ENCODE data around the gene HMGXB4.
A peak's percentile ranks its signal among the peaks of the same experiment; 100 is the strongest.
"Not testable (repeated sequence)": the region's sequence is repeated elsewhere in the genome, so short reads cannot be mapped to it uniquely, and the experiment has no call there.

The HMGXB4 gene

GRCh38 chr22:35225010-35225409 is 32.3 kb upstream of the HMGXB4 start:
- TF ChIP-seq, protein P1, sequence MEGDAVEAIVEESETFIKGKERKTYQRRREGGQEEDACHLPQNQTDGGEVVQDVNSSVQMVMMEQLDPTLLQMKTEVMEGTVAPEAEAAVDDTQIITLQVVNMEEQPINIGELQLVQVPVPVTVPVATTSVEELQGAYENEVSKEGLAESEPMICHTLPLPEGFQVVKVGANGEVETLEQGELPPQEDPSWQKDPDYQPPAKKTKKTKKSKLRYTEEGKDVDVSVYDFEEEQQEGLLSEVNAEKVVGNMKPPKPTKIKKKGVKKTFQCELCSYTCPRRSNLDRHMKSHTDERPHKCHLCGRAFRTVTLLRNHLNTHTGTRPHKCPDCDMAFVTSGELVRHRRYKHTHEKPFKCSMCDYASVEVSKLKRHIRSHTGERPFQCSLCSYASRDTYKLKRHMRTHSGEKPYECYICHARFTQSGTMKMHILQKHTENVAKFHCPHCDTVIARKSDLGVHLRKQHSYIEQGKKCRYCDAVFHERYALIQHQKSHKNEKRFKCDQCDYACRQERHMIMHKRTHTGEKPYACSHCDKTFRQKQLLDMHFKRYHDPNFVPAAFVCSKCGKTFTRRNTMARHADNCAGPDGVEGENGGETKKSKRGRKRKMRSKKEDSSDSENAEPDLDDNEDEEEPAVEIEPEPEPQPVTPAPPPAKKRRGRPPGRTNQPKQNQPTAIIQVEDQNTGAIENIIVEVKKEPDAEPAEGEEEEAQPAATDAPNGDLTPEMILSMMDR (IDR thresholded peaks at IDR 0.05; ENCODE audit: insufficient read depth, low read length, missing control alignments): no peak
- H3K4me3 ChIP-seq (ENCODE audit: low read depth, low read length): no peak overlapping the region
- no peak for DNase-seq (ENCODE audit: low read depth, low spot score)
- ChIA-PET CTCF (interaction anchor here (0.6 kb wide), 1 partner anchor 1634 kb away, joined by 3 read pairs; no protein-coding TSS in a partner anchor), POLR2A (no interaction called here)

GRCh38 chr22:35226958-35227647 is 30.2 kb upstream of the HMGXB4 start:
- CTCF ChIA-PET: interaction anchor here (0.9 kb wide), 1 partner anchor 78 kb away, joined by 3 read pairs; no protein-coding TSS in a partner anchor
- TF ChIP-seq, protein P1 (IDR thresholded peaks at IDR 0.05; ENCODE audit: insufficient read depth, low read length, missing control alignments): no peak
- POLR2A ChIA-PET: no interaction called here
- no peak overlapping the region for H3K4me3 ChIP-seq (ENCODE audit: low read depth, low read length)
- no peak for DNase-seq (ENCODE audit: low read depth, low spot score)

GRCh38 chr22:35229865-35230264 is 27.4 kb upstream of the HMGXB4 start:
- H3K4me3 ChIP-seq (ENCODE audit: low read depth, low read length): no peak overlapping the region

GRCh38 chr22:35230417-35230816 is 26.9 kb upstream of the HMGXB4 start:
- no peak overlapping the region for H3K4me3 ChIP-seq (ENCODE audit: low read depth, low read length)
- ChIA-PET CTCF (interaction anchor here (0.5 to 3.8 kb wide), 11 partner anchors 10 to 1307 kb away, joined by 3 to 70 read pairs (median 7); partner anchors contain the start of gene HMGXB4), POLR2A (no interaction called here)
- DNase-seq (ENCODE audit: low read depth, low spot score): no peak
- TF ChIP-seq, protein P1 (IDR thresholded peaks at IDR 0.05; ENCODE audit: insufficient read depth, low read length, missing control alignments): no peak

More at GRCh38 chr22:35229865-35230264, 27.4 kb upstream of the HMGXB4 start:
- TF ChIP-seq, protein P1 (IDR thresholded peaks at IDR 0.05; ENCODE audit: insufficient read depth, low read length, missing control alignments): no peak
- DNase-seq (ENCODE audit: low read depth, low spot score): no peak
- CTCF ChIA-PET: interaction anchor here (1.3 to 3.8 kb wide), 4 partner anchors 10 to 75 kb away, joined by 5 to 70 read pairs (median 32); partner anchors contain the start of gene HMGXB4
- POLR2A ChIA-PET: no interaction called here

- ChIA-PET CTCF (interaction anchor here (0.5 to 3.8 kb wide), 24 partner anchors 10 to 1713 kb away, joined by 3 to 70 read pairs (median 5); partner anchors contain the start of gene HMGXB4), POLR2A (no interaction called here)
- no peak overlapping the region for H3K4me3 ChIP-seq (ENCODE audit: low read depth, low read length)
- DNase-seq (ENCODE audit: low read depth, low spot score): no peak
- TF ChIP-seq, protein P1 (IDR thresholded peaks at IDR 0.05; ENCODE audit: insufficient read depth, low read length, missing control alignments): no peak
Observed at GRCh38 chr22:35230839-35231584, 26.3 kb upstream of the HMGXB4 start.

DNA sequence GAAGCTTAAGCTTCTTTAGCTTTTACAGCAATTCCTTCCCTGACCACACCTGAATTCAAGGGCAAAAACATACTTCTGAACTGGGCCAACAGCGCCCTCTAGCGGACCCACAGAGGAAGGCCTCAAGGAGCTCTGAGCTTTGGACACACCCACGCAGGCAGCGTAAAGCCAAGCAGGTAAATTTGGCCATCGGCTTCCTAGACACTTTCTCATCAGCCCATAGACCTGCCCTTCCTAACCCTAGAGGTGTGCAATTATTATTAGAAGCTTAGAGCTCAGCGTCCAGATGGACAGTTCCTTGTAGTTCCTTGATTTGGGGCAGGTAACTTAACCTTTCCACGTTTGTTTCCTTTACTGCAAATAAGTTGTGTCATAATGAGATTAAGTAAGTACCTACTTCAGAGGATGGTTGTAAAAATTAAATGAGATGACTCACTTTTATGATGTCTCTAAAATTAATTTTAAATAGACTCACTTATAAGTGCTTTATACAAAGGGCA is 25.7 kb upstream of the HMGXB4 start:
- CTCF ChIA-PET: interaction anchor here (0.7 to 3.8 kb wide), 24 partner anchors 9 to 1714 kb away, joined by 3 to 70 read pairs (median 5); partner anchors contain the start of gene HMGXB4
- no peak for DNase-seq (ENCODE audit: low read depth, low spot score)
- H3K4me3 ChIP-seq (ENCODE audit: low read depth, low read length): no peak overlapping the region
- TF ChIP-seq, protein P1 (IDR thresholded peaks at IDR 0.05; ENCODE audit: insufficient read depth, low read length, missing control alignments): peak; percentile 87
- POLR2A ChIA-PET: no interaction called here

DNA sequence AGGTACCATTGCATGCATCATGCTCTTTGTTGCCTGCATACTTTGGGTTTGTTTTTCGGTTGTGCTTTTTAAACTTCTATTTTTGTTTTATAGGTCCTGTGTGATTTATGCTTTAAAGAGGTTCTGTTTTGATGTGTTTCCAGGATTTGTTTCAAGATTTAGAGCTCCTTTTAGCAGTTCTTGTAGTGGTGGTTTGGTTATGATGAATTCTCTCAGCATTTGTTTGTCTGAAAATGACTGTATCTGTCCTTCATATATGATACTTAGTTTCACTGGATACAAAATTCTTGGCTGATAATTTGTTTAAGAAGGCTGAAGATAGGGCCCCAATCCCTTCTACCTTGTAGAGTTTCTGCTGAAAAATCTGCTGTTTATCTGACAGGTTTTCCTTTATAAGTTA is 18.5 kb upstream of the HMGXB4 start:
- CTCF ChIA-PET: interaction anchor here (4.2 kb wide), 1 partner anchor 8 kb away, joined by 49 read pairs; no protein-coding TSS in a partner anchor
- POLR2A ChIA-PET; H3K4me3 ChIP-seq (ENCODE audit: low read depth, low read length); DNase-seq (ENCODE audit: low read depth, low spot score): not testable (repeated sequence)

- POLR2A ChIA-PET; DNase-seq (ENCODE audit: low read depth, low spot score); H3K4me3 ChIP-seq (ENCODE audit: low read depth, low read length): not testable (repeated sequence)
- CTCF ChIA-PET: interaction anchor here (0.7 kb wide), 1 partner anchor 12 kb away, joined by 3 read pairs; no protein-coding TSS in a partner anchor
Observed at GRCh38 chr22:35244507-35244906, 12.8 kb upstream of the HMGXB4 start.

Data from AG04449 (cell line).